ENCODE data around the gene CLDN24.
"Not testable (repeated sequence)": the region's sequence is repeated elsewhere in the genome, so short reads cannot be mapped to it uniquely, and the experiment has no call there.

Gene CLDN24

DNA sequence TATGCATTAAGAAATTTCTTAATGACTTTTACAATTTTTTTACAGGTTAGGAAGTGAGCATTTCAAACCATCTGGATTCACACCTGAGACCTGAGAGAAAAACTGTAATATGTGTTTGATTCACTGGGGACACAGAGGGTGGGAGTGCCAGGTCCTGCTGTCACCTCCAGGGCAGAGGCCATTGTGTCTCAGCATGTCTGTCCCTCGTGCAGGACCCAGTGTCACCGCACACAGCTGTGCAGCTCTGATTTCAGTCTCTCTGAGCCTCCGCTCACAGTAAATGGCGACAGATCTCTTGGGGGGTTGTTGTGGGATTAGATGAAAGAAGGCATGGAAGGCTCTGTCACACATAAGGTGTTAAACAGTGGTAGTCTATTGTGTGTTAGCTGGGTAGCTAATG is 23.0 kb upstream of the CLDN24 start:
- no peak for DNase-seq

DNA sequence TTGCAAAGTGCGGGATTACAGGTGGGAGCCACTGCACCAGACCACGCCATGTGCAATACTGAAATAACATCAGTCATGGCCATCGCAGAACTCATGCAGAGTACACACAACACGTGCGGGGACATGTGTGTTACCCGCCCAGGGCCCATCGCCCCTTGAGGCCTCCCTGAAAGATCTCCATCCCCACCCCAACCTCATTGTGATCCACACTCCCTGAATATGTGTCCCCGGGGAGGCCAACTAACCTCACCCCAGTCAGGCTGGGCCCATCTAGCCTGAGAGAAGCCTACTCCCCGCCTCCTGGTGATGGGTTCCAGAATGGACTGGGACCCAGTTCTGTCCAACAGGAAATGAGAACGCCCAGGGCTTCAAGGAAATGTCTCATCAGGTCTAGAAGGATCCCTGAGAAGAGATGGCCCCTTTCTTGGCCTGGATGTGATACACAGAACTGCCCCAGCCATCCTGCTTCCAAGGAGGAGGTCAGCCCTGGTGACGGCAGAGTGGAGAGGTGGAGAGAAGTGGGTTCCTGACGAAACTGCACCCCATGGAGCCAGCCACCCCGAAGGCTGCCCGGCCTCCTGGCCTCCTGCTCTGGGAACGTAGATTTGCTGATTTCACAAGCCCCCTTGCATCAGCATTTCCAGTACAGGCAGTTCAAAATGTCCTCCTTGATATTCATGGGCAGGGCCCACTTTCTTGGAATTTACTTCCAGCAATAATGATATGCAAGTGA is 22.5 kb upstream of the CLDN24 start:
- DNase-seq = no peak

DNA sequence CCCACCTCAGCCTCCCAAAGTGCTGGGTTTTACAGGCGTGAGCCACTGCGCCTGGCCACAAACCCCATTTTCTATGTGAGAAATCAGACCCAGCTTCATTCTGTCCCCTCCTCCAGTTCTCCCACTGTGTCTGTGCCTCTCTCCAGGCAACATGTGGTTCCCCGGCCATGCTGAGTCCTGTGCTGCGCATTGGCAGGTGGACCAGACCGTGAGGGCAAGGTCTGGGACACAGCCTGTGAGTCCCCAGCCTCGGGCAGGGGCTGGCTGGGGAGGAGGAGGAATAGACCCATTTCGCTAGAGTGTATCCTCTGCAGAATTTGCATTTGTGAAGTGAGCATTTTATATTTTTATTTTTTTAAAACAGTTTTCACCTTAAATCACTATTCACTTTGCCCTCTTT is 21.5 kb upstream of the CLDN24 start:
- DNase-seq = no peak

DNA sequence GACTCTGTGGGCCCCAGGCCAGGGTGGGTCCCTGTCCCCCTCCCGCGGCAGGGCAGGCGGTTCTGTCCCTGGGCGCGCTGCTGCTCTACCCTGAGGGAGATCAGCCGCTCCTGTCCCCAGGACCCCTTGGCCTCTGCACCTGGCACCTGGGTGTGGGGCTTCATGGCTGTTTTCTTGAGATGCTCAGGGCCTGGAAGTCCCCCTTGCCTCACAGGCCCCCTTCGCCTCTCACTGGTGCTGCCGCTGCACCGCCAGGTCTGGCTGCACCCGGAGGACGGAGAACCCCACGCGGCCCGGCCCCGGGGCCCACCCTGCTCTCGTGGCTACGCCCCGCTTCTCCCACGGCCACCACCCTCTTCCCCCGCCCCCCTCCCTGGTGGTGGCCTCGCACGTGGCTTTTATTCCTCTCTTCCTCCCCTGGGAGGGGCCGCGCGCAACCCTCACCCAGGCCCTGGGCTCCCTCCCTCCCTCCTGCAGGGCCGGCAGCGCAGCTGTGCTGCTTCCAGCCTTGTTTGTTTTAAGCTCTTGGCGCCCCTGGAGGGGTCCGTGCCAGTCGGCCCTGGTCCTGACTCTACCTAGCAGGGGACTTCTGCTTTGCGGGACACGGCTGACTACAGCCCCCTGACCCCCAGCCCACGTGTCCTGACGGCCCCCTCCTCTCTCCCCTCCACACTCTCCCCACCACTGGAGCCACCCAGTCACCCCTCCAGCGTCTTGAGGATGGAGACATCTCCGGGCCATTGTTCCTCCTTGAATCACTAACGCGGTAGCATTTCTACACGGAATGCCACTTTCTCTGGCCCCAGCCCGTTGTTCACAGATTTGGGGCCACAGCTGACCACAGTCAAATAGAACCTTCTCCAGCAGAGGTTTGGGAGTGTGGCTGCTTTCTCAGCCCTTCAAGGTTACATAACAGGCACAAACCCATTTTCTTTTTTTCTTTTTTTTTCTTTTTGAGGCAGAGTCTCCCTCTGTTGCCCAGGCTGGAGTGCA is 20.6 kb upstream of the CLDN24 start:
- DNase-seq = no peak

DNA sequence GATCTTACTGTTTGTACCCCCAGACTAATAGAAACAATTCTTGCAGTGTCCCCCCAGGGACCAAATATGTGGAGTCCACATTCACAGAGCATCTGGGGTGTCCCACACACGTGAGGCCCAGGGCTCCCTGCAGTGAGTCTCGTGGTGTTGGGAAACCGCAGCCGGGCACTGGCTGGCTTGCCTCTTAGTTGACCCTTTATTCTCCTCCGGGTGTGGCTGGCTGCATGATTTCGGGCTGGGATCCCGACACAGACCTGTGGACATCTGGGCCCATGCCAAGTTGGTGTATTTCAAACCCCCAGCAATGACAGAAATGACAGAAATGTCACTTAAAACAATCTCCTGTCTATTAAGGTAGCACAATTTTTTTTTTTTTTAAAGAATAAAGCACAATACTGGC is 15.6 kb upstream of the CLDN24 start:
- DNase-seq = no peak

DNA sequence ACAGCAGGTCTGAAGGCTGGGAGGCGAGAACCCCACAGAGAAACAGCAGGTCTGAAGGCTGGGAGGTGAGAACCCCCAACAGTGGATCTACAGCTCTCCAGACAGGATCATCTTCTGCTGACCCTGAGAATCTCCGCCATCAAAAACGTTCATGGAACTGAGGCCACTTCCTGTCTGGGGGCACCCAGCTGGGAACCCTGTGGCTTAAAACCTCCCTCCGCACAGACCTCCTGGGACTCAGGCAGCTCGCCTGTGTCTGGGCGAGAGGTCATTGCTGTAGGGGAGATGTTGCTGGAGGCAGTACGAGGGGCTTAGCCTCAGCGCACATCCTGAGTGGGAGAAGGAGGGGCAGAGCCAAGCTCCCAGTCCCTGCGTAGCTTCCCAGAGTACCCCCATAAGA is 15.1 kb upstream of the CLDN24 start:
- DNase-seq = no peak

DNA sequence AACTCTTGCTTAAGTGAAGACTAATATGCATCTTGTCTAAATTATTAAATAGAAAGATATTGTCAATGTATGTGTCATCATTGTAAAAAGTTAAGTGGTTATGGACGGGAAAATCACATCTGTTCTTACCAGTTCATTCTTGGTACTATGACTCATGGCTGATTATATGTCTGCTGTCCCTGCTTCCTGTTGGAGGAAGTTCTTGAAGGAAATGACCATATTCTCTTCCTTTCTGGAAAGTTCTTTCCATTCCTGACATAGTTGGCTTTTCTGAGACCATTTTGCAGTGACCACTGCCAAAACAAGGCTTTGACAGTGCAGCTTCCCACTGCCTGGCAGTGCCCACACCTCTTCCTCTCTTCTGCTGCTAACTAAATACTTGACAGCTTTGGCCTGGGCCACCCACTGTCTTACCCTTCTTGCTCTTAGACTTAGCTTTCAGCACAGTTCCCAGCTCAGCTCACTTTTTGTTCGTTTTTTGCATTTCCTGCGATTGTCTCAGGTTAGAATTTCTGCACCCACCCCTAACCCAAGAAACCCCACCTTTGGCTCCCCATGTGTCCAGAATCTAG is 13.2 kb upstream of the CLDN24 start:
- no peak for DNase-seq

DNA sequence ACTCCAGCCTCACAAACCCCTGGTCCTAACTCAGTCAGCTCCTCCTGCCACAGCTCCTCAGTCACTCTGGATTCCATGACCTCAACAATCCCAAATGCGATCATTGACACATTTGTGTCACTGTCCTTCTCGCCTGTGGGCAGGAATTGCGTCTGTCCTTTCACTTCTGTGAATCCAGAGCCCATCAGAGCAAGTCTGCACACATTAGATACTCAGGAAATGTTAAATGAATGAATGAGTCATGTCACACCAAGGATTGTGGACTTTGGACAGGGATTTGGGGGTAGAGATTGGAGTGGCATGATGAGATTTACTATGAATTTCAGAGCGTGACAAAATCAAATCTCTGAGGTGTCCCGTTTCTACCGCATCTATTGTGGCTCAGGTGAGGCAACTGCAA is 11.8 kb upstream of the CLDN24 start:
- DNase-seq = no peak

DNA sequence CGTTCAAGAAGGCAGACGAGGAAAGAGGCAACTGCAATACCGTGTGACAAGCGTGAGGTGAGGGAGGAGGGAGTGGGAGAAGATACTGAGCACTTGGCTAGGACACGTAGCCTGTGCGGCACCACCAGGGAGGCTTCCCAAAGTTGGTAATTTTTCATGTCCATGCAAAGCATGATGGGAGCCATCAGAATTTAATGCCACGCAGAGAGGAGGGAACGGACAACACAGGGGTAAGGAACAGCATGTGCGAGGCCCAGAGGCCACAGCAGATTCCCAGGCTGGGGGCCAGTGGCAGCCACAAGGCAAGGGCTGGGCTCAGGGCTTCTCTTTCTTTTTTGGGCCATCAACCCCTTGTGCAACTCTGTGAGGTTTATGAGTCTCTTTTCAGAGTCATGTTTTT is 11.0 kb upstream of the CLDN24 start:
- DNase-seq = no peak

DNA sequence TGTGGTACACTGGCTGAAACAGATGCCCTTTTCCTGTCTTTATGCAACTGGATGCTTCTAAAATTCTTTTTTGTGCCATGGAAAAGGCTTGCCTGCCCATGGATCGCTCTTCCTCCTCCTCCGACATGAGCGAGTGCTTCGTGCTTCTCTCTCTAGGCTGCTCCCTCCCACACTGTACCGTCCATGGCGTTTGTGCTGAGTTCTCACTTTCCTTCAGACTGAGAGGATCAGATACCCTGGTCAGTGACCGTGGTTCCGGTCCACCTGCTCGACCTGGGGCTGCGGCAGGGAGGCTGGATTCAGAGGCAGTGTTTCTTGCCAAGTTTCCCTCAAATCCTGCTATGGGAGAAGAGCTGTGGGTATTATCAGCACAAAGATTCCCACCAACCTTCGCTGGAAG is 10.2 kb upstream of the CLDN24 start:
- no peak for DNase-seq

DNA sequence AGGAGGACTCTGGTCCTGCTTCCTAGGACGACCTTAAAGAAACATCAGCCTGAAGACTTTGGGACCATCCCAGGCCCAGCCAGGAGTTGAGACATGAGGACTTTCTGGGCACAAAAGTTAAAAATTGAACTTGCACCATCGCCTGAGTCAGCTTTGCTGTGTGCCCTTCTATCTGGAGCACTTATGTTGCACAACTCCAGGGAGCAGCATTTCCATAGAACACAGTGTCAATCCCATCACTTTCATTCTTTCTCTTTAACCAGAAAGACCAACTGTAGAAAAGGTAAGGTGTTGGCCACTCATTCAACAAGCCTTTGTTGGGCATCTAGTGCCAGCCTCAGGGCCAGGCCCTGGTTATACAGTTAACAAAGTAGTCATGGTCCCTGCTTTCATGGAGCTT is 8.6 kb upstream of the CLDN24 start:
- DNase-seq = no peak

DNA sequence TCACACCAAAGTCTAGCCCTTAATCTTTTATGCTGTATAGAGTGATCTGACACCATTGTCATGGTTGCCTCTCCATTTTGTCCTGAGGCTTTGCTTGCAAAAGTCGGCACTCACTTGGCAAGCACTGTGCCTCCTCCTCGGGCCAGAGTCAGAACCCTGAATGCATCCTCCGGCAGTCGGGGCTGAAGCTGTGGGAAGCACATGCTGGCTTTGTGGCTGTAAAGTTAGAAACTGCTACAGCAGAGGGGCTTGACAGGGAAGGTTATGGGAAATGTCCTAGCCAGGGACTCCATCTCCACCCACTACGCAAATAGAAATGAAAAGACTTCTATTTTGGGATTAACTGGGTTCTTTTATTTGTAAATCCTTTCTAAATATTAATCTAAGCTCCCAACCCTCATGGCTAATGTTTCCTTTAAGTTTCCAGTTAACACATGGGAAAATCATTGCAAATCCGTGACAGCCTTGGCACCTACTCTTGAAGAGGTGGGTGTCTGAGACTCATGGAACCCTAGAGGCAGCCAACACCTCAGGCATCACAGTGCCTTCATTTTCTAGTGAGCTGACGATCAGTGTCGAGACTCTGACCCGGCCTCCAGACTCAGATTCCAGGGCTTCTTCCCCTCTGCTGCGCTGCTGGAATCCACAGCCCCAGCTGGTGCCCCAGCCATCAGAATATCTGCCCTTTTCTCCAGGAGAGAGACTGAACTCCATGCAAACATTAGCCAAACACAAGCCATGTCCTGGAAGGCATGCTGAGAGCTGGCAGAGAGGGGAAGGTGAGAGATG is 7.9 kb upstream of the CLDN24 start:
- DNase-seq = no peak

DNA sequence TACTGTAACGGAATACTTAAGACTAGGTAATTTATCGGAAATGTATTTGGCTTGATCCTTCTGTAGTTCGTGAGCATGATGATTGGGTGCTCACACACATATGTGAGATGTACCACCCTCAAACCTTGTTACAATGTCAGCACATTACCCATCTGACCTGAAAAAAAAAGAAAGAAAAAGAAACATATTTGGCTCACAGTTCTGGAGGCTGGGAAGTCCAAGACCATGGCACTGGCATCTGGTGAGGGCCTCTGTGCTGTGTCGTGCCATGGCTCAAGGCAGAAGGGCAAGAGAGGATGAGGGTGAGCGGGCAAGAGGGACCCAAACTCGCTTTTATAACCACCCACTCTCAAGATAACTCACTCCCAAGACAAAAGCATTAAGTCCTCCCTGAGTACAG is 7.0 kb upstream of the CLDN24 start:
- DNase-seq = no peak

DNA sequence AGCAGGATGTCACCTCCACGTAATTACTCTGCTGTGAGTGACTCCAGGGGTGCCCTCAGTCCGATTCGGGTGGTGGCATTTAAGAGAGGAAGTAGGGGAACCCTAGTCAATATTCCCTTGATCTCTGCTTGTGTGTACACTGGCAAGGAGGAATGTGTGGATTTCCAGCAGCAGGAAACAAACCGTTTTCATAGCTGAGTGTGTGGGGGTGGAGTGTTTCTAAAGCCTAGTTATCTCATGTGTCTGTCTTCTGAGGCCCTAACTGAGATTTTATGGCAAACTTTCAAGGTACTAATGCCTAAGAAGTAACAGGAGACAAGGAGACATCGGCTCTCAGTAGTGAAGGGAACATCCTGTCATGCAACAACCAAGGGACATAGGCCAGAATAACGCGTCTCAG is 6.6 kb upstream of the CLDN24 start:
- no peak for DNase-seq

DNA sequence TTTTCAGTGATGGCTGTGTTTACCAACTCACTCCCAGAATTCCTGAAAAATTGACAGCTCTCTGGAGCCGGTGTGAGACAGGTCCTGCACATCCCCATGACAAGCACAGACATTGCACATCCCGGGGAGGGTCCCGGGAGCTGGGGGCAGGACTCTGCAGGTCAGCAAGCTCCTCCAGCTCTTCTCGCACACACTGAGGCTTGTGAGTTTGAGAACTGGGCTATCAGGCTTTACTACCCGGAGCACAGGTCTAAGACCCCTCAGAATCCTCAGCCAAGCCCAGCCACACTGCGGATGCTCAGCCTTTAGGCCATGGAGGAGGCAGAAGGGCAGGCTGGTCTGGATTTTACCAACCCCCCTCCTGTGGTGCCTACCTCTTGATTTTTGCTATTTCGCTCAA is 5.6 kb upstream of the CLDN24 start:
- DNase-seq = no peak

DNA sequence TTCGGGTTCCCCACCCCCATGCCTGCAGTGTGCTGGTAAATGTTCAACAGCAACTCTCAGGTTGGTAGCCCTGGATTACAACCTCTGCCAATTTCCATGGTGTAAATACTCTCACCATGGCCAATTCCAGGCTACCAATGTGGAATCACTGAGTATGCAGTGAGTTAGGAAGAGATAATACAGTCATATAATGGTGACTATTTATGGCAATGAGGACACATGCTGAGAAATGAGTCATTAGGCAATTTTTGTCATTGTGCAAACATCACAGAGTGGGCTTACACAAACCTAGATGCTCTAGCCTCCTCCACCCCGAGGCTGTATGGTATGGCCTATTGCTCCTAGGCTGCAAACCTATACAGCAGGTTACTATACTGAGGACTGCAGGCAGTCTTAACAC is 4.6 kb upstream of the CLDN24 start:
- DNase-seq = no peak

DNA sequence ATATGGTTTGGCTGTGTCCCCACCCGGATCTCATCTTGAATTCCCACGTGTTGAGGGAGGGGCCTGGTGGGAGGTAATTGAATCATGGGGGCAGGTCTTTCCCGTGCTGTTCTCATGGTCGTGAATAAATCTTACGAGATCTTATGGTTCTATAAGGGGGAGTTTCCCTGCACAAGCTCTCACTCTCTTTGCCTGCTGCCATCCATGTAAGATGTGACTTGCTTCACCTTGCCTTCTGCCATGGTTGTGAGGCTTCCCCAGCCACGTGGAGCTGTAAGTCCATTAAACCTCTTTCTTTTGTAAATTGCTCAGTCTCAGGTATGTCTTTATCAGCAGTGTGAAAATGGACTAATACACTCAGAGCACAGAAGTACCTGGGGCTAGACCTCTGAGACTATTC is 4.2 kb upstream of the CLDN24 start:
- DNase-seq = not testable (repeated sequence)

DNA sequence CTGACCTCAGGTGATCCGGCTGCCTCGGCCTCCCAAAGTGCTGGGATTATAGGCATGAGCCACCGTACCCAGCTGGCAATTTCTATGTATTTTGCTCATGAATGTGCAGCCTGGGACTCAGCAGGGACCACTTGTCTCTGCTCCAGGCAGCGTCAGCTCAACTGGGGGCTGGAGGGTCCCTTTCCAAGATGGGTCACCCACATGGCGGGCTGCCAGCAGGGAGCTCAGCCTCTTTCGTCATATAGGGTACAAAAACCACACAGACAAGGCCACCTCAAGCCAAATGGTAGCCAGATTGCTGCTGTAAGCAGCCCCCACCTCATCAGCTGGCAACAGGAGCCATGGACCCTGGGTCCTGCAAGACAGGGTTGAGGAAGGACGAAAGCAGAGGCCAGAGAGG is 2.4 kb upstream of the CLDN24 start:
- no peak for DNase-seq

DNA sequence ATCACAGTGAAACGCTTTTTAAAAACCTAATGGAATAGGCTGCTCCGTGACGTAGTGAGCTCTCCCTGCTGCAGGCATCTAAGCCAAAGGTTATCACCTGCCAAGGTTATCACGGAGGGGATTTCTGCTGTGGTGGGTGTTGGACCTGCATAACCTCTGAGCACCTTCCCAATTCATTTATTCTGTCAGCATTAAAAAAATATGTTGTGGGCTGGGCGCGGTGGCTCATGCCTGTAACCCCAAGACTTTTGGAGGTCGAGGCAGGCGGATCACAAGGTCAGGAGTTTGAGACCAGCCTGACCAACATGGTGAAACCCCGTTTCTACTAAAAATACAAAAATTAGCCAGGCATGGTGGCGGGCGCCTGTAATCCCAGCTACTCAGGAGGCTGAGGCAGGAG is 1.8 kb upstream of the CLDN24 start:
- not testable (repeated sequence) for DNase-seq

DNA sequence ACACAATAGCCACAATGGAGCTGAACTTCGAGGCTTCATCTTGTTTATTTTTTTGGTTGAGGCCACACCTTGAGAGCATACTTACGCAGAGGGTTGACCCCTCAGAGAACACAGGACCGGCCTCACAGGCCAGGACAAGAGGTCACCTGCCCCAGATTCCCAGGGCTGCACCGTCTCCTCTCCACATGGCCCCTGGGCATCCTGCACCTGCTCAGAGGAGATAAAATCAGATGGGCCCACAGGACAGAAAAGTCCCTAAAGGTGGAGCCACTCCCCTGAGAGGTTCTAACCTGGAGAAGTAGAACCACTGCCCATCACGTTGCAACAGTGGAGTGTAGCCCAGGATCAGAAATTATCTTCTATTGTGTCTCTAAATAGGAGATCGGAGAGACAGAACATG is 1.1 kb upstream of the CLDN24 start:
- no peak for DNase-seq

DNA sequence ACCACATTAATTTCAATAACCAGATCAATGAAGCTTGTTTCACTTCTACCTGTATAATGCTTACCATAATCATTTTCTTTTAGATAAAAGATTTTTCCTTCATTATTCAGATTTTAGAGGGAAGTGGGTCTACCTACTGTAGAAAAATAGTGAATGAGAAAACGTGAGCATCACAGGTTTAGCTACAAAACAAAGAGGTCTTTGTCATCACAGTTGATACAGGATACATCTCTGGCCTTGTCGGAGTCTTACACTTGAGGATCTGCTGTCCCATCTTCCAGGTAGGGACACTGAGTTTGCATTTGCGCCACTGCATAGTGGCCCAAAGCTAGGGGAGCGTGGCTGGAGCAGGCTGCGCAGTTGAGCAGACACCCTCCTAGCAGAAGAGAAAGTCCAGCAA is 710 bp downstream of the CLDN24 start:
- DNase-seq = no peak

DNA sequence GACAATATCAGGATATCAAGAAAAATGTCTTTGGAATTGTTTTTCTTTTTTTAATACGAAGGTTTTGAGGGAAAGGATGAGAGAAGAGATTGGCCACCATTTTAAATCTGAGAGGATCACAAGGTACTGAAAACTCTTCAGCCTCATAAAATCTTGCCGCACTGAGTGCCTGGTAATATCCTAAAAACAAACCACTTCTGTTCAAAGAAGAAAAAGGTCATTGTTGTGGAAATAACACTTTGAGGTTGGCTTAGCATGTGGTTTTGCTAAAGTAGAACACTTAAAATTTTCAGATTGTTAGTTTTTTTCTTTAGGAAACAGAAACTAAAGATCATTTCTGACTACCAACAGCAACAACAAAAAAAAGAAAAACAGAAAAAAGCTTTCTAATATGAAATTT is 1.1 kb downstream of the CLDN24 start:
- DNase-seq = no peak

Data from NCI-H1092 treated with DMSO at 0.1 percent for 48 hours (cell line).